Activated effector memory CD4-positive, alpha-beta T cell treated with anti-CD3 and anti-CD28 coated beads, Interleukin-2, amount 50 U/mL, for 16 hours (primary cell): ENCODE results near the gene RELN.
"Not testable (repeated sequence)": the region's sequence is repeated elsewhere in the genome, so short reads cannot be mapped to it uniquely, and the experiment has no call there.

Source experiments
- DNase-seq: peaks from one replicate; pipeline ENCODE4 v3.0.0-alpha.2; 2020

Gene RELN

DNA sequence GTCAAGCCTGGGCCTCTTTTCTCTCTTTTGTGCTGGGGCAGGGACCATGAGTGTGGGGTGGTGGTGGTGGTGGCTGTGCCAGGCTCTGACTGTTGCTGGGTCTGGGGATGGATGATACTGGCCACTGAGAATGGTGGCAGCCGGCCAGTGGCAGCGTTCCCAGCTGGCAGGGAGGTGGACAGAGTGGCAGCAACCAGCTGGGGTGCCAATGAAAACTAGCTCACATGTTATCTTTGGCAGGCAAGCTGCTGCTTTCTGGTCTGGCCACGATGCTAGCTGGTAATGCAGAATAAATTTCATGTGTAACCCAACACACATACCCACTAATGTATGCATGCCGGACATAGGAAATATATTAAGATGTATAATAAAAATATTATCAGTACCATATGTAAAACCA lies 448.4 kb downstream of the RELN start:
- no peak for DNase-seq

DNA sequence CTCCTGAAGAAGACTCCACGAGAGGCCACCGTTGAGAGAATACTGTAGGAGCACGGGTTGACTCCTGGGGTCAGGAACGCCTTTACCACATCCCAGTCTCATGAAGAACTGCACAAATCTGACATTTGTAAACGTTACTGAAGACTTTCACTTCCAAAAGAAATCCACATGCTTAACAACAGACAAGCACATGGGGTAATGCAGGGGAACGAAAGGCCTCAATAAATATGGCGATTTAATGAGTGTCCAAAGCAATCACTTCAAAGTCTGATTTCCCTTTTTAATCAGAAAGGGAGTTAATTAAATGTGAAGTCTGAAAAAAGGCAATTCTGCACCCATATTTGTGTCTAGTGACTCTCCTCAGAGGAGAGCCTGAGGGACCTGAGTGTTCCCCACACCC lies 449.1 kb downstream of the RELN start:
- no peak for DNase-seq

DNA sequence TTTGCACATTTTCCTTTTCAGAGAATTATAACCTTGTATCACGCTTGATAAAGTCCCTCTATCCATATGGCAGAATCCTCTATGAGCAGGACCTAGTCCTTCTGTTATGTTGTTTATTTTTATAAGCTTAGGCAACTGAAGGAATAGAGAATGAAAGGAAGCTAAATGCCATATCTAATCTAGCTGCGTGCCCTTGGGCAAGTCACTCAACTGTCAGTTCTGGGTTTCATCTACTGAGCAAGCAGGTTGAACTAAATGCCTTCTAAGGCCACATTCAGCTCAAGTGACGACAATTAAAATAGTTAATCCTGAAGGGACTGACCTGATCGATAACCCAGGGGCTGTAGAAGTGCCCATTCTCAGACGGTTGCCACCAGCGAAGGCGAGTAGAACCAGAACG lies 449.6 kb downstream of the RELN start:
- DNase-seq, result no peak

DNA sequence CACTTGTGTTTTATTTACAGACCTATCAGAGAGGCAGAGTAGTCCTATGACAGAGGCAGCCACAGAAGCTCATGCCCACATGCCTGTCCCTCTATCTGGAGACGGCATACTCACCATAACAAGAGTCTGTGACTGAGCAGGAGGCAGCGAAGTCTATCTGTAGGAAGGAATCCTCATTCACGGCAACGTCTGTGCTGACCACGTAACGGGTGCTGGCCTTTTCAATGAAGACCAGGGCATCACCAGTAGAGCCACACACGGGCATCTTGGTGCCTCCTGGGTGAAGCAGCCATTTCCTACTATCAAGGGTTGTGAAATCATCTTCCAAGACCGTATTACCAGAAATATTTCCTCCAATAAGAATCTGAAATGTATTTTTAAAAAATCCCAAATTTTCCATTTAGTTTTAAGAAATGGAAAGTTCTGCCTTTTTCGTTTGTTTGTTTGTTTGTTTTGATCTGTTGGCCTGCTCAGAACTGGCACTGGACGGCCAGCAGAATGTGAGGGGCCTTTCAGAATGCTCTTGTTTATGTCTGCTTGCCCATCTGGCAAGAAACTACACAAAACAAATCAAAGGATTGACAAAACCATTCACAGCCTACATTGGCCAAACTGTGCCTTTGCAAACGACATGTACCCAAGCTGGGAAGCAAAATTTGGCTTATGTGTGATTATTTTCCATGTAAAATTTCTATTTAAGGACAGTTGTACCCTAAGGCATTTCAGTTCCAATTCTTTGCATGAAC lies 450.3 kb downstream of the RELN start:
- DNase-seq, result no peak

DNA sequence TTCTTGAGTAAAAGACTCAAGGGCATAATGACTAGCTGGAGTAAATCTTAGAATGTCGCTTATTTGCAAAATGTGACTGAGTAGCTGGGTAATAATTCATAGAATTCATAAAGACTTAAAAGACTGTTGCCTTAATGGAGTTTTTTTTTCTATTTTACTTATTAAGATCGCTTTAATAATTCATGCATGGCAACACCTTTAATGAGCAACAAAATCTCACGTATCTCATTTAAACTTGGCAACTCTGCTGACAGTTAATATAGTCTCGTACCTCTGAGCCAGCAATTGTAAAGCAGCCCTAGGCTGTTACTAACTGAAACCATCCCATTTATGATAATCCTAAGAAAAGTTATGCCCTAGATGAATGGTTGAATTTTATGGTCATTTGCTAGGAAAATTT lies 455.7 kb downstream of the RELN start:
- no peak for DNase-seq

DNA sequence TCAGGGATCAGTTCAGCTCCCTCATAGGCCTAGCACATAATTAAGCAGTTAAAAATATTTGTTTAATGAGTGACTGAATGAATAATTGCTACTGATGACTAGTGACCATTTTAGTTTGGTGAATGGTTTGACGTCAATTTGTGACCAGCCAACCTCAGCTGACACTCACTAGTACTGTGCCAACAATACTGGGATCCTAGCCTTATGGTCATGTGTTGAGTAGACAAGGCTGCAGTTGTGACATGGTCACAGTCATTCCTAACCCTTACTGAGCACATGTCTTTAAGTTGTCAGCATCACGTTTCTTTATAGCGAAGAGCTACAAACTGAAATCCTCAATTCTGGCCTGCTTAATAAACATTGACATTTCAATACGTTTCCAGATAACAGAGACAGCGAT lies 456.5 kb downstream of the RELN start:
- no peak for DNase-seq

DNA sequence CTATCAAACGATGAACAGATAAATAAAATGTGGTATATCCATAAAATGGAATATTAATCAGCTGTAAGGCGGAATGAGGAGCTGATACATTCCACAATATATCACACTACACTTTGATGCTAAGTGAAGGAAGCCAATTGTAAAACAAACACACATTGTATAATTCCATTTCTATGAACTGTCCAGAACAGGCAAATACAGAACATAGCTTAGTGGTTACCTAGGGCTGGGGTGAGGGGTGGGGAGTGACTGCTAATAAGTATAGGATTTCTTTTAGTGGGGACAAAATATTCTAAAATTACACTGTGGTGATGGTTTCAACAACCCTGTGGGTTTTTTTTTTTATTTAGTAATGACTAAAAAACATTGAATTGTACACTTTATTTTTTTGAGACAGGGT lies 461.3 kb downstream of the RELN start:
- no peak for DNase-seq

DNA sequence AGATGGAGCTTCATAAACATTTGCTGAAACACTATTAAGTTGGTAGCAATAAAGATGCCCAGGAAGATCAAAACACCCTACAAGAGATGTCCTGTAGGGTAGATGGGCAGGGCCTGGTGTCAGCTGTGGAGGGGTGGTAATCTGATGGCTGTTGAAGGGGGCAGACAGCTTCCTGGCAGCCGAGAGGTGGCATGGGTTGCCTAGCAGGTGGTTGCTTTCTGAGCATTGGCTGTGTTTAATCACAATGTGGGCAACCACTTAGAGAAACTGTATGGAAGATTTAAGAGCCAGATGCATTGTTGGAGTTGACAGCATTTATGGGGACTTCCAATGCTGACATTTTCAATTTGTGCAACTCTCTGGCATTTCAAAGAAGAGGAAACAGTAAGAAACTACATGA lies 463.5 kb downstream of the RELN start:
- DNase-seq, result no peak

DNA sequence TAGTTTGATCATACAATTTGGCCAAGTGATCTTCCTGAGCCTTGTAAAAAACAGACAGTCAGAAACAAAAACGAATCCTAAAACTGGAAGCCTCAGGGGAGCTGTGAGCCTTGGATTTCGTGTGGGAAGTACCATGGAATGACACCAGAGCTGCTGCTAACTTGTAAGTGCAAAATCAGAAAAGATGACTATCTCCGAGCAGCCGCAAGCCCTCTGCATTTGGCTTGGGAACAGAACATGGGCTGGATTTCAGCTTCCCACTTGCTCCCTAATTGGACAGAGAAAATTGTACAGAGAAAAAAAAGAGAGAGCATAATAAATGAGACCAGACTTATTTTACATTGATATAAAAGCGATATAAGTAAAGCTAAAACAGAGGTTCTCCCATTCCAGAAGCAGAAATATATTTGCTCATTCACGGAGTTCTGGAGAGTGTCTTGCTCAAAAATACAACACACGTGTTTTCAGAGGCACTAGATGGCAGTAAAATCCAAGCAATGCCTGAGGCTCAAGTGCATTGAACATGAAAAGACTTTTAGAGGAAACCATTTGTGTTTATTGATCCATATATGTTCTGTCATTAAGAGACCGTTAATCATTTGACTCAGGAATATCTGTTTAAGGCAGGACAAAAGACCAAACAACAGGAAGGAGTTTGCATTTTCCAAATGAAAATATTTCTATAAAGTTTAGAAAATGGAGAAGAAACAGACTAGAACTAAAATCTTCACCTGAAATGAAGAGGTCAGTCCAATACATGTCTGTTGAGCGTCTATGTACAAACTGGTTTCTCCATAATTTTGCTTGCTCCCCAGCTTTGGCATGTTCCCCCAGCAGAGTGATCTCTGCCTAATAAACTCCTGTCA lies 465.2 kb downstream of the RELN start:
- no peak for DNase-seq

DNA sequence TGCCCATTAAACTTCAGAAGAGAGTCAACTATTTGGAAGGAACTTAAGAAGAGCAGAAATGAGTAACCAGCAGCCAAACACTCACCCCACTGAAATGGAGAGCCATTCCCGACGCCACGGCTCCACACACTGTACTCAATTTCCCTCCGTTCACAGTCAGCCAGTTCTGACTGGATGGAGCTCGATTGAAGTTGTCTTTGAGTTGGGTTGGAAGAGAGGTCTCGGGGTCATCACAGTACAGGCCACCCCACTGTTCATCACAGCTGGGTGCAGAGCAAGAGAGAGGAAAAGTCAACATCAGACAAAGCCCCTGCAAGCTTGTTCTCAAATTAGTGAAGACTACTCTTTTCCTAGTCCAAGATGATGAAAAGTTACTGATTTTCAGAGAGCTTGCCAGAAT lies 467.5 kb downstream of the RELN start:
- DNase-seq, result no peak

DNA sequence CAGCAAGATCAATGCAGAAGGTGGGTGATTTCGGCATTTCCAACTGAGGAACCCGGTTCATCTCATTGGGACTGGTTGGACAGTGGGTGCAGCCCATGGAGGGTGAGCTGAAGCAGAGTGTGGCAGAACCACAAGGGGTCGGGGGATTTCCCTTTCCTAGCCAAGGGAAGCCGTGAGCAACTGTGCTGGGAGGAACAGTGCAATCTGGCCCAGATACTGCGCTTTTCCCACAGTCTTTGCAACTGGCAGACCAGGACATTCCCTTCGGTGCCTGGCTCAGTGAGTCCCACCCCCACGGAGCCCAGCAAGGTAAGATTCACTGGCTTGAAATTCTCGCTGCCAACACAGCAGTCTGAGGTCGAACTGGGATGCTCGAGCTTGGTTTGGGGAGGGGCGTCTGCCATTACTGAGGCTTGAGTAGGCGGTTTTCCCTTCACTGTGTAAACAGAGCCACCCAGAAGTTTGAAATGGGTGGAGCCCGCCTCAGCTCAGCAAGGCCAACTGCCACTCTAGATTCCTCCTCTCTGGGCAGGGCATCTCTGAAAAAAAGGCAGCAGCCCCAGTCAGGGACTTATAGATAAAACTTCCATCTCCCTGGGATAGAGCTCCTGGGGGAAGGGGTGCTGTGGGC lies 484.8 kb downstream of the RELN start:
- no peak for DNase-seq

DNA sequence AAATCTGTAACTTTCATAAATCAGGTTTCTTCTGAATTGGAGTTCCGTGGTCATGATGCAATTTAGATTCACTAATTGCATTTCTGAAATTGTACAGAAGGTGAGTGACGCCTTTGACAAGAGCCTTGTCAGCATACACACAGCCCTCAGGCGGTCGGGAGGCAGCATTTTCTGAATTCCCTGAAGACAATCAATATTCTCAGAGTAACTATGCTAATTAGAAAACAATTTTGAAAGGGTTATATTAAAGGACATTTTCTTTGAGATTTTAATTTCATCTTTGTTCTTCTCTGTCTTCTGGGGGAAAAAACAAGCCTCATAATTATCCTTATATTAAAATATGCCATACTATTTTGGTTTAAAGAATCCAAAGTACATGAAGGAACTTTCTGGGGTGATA lies 488.3 kb downstream of the RELN start:
- DNase-seq, result no peak

DNA sequence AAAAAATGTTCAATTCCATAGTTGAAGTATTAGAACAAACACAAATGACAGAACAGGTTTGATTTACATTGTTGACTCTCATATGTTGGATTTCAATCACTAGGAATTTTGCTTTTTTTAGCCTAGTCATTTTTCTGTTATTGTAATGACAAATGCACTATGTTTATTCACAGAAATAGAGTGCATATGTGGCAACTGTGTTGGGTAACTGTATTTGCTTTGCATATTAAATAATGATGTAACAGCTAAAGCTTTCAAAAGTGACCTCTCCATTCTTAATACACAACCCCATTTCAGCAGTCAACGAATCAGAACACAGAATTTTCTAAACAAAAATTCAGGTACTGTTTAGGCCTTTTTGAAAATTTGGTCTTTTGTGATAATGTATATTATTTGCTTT lies 489.5 kb downstream of the RELN start:
- DNase-seq, result no peak

DNA sequence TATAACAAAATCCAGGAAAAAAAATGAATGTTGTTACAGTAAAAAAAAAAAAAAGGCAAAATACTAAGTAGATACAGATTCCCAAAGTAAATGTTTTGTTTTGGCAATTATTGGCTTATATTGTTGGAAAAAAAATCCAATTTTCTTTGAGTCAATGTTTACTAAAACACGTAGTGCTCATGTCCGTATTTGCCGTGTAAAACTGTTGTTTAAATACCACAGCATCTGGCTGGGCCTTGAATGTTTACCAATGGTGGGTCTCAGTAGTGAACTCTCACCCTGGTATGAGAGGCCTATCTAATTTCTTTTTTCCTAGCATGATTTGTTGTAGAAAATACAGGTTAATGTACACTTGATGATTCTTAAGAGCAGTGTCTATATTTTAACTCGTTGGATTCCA lies 502.0 kb downstream of the RELN start:
- no peak for DNase-seq

DNA sequence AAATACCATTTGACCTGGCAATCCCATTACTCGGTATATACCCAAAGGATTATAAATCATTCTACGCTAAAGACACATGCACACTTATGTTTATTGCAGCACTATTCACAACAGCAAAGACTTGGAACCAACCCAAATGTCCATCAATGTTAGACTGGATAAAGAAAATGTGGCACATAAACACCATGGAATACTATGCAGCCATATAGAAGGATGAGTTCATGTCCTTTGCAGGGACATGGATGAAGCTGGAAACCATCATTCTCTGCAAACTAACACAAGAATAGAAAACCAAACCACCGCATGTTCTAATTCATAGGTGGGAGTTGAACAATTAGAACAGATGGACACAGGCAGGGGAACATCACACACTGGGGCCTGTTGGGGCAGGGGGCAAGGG lies 502.6 kb downstream of the RELN start:
- not testable (repeated sequence) for DNase-seq

DNA sequence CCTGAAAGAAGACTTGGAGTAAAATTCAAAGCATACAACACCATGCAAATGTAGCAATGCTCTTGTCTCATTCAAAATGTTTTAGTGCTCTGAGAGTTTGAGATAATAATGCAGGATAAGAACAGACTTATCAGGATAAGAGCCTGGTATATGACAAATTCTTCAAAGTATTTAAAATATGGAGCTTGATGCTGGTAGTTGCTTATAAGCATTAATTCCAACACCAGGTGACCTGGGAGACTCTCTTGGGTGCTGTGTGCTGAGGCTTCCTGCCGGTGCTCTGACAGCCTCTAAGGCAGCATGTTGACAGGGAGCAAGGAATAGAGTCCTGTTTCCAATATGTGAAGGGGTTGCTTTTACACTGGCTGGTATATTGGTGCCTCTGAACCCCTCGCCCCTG lies 508.7 kb downstream of the RELN start:
- no peak for DNase-seq

DNA sequence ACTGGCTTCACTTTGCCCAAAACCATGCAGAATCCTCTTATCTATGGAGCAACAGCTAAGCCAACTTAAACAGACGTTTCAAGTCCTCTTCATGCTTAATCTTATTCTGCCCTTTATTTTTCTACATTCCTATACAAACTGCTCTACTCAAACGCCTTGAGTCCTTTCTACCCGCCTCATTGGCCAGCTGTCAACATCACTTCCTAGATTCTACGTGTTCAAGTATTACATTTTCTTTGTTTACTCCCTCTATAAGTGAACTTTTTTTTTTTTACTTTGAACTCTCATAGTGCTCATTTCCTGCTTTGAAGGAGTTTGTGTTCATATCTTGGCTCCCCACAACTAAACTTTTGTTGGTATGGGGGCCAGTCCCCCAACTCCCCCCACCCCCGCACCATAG lies 514.5 kb downstream of the RELN start:
- no peak for DNase-seq

DNA sequence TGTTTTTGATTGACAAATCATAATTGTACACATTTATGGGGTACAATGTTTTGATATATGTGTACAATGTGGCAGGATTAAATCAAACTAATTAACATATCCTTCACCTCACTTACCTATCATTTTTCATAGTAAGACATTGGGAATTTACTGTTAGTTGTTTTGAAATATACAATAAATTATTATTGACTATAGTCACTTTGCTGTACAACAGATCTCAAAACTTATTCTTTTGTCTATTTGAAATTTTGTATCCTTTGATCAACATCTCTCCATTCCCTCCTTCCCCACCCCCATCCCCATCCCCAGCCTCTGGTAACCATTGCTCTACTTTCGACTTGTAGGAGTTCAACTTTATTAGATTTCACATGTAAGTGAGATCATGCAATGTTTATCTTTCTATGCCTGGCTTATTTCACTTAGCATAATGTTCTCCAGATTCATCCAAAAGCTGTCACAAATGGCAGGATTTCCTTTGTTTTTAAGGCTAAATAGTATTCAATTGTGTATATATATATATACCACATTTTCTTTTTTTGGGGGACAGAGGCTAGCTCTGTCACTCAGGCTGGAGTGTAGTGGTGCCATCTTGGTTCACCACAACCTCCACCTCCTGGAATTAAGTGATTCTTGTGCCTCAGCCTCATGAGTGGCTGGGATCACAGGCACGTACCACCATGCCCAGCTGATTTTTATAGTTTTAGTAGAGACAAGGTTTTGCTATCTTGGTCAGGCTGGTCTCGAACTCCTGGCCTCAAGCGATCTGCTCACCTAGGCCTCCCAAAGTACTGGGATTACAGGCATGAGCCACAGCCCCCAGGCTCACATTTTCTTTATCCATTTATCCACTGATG lies 520.1 kb downstream of the RELN start:
- no peak for DNase-seq

DNA sequence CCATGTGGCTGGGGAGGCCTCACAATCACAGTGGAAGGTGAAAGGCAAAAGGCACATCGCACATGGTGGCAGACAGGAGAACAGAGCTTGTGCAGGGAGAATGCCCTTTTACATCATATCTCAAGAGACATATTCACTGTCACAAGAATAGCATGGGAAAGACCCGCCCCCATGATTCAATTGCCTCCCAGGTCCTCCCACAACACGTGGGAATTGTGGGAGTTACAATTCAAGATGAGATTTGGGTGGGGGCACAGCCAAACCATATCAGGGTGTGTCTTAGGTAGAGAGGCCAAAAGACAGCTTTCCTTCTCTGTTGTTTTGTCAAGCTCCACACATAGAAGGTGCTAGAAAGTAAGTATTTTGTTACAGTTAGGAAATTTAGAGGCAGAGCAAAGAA lies 522.6 kb downstream of the RELN start:
- no peak for DNase-seq

DNA sequence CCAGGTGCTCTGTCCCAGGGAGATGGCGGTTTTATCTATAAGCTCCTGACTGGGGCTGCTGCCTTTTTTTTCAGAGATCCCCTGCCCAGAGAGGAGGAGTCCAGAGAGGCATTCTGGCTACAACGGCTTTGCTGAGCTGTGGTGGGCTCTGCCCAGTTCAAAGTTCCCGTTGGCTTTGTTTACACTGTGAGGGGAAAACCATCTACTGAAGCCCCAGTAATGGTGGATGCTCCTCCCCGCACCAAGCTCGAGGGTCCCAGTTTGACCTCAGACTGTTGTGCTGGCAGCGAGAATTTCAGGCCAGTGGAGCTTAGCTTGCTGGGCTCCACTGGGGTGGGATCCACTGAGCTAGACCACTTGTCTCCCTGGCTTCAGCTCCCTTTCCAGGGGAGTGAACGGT lies 527.1 kb downstream of the RELN start:
- no peak for DNase-seq

DNA sequence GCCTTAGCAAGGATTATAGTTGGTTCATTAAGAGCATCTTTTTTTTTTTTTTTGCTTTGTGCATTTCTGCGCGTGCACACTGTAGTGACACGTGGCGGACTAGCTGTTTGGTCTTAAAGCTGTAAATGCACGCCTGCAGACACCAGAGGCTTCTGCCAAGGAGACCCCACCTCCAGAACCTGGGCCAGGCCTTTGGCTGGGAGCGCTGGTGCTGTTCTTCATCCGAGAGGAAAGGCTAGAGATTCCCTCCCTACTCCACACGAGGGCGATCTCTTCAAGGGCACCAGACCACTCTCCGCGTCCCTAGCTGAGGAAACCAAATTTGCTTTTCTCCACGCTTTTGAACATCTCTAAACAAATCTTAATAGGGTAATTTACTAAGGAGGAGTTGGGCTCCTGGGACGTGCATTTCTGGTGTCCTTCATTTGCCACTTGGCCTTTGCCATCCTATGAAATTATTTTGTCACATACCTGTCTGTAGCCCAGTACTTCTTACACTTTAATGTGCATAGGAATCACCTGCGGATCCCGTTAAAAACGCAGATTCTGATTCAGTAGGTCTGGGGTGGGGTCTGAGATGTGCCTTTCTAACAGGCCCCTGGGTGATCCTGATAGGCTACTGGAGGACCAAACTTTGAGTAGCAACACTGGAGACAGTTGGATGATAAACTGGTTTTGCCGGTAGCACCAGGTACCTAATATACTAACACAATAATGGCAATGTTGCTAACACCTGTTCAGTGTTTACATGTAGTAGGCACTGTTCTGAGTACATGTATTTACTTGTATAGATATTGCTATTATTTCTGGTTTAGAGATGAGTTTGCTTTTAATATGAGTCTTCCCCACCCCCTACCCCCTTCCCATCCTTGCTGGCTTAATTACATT lies 542.1 kb downstream of the RELN start:
- no peak for DNase-seq

DNA sequence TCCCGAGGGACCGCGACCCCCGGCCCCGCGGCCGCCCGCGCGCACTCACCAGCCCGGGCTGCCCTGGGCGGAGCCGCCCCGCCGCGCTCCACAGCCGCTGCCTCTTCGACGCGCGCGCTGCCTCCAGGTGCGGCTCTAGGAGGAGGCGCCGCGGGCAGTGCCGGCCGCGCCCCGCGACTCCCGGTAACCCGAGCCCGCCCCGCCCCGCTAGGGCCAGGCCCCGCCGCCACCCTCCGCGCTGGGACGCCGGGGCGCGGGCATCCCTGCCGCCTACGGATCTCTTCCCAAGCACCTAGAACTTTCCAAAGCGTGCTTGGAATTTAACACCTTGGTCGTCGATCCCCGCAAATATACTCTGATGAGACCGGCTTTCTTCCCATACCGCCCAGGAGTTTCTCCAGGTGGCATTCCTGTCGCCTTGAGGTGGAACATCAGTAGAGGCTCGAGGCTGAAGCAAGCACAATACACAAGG lies 543.4 kb downstream of the RELN start, which contains the start of gene SLC26A5:
Gene SLC26A5, minus strand, starts transcription at position 159 of the 472 bp plus-strand sequence. CDS start 24,693 bp downstream, outside the sequence.
- DNase-seq, result no peak
